ENCODE data around the gene SDK1. TPM values are rescaled to one million over a fixed set of nuclear protein-coding genes. Genes with fewer than 3 reads are reported as not detected.

SDK1 gene
- total and polyA plus RNA-seq, 8 donors: 1.6 to 11.2 (median 6.6) TPM

DNA sequence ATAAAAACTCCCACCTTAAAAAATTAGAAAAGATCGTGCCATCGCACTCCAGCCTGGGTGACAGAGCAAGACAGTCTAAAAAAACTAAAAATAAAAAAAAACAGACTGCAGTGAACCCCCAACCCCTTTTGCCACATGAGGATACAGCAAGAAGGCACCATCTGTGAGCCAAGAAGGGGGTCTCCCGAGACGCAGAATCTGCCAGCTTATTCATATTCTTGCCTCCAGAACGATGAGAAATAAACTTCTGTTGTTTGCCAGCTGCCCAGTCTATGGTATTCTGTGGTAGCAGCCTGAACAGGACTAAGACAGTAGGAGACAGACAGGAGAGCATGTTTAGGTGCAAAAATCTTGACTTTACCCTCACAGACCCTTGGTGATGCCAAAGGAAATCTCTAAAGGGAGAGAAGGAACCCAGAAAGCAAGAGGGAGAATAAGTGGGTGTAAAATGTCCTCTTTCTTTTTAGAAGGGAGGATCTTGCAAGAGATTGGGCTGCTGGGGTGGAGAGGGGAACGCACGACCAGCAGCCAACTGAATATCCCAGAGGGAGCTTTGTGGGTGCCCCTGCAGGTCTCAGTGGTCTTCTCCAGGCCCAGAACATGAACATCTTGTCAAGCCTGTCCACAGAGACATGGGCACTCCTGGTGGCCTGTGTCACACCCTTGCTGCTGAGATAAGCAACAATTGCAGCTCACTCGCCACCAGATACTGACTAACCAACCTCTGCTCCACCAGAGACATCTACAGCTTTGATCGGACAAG, 980.4 kb downstream of the SDK1 start:
- Histone ChIP-seq H3K9me3 (no peaks in the 10 kb centered on the region), H3K4me1 (no peaks in the 10 kb centered on the region), H3K36me3 (no peaks in the 10 kb centered on the region), H3K27me3 (no peaks in the 10 kb centered on the region), H3K4me3 (no peak overlapping the region), H3K27ac (no peak overlapping the region)
- no peak for TF ChIP-seq POLR2AphosphoS5 (IDR thresholded peaks at IDR 0.05)
- TF ChIP-seq POLR2A (IDR thresholded peaks at IDR 0.05): no peak
- TF ChIP-seq EP300 (IDR thresholded peaks at IDR 0.05): no peak
- TF ChIP-seq, protein P1, sequence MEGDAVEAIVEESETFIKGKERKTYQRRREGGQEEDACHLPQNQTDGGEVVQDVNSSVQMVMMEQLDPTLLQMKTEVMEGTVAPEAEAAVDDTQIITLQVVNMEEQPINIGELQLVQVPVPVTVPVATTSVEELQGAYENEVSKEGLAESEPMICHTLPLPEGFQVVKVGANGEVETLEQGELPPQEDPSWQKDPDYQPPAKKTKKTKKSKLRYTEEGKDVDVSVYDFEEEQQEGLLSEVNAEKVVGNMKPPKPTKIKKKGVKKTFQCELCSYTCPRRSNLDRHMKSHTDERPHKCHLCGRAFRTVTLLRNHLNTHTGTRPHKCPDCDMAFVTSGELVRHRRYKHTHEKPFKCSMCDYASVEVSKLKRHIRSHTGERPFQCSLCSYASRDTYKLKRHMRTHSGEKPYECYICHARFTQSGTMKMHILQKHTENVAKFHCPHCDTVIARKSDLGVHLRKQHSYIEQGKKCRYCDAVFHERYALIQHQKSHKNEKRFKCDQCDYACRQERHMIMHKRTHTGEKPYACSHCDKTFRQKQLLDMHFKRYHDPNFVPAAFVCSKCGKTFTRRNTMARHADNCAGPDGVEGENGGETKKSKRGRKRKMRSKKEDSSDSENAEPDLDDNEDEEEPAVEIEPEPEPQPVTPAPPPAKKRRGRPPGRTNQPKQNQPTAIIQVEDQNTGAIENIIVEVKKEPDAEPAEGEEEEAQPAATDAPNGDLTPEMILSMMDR (IDR thresholded peaks at IDR 0.05): no peak
- intact Hi-C loops (cut with DNase I; ENCODE audit: low total_unique reads): no loop called here
- 61 to 79% (median 73%) methylated on average over 9 of the region's 9 CpGs for WGBS, 5 donors
- DNase-seq: no peak

GRCh38 chr7:4282434-4283223, 981.6 kb downstream of the SDK1 start:
- H3K27me3 ChIP-seq: no peaks in the 10 kb centered on the region
- WGBS, 5 donors: 84 to 87% (median 86%) methylated on average over 14 of the region's 14 CpGs

GRCh38 chr7:4286351-4286750, 985.3 kb downstream of the SDK1 start:
- TF ChIP-seq, protein P1 (IDR thresholded peaks at IDR 0.05): no peak
- TF ChIP-seq POLR2A (IDR thresholded peaks at IDR 0.05) (no peak), POLR2AphosphoS5 (IDR thresholded peaks at IDR 0.05) (no peak), EP300 (IDR thresholded peaks at IDR 0.05) (no peak)
- Histone ChIP-seq H3K4me3 (no peak overlapping the region), H3K9me3 (peaks cover 0 to 10% (median 2%) of the 10 kb centered on the region in 4 donors), H3K4me1 (no peaks in the 10 kb centered on the region), H3K27ac (no peak overlapping the region), H3K36me3 (no peaks in the 10 kb centered on the region), H3K27me3 (no peaks in the 10 kb centered on the region)
- WGBS, 5 donors: 32 to 61% (median 46%) methylated on average over 9 of the region's 9 CpGs
- intact Hi-C loops (cut with DNase I; ENCODE audit: low total_unique reads): no loop called here
- peak in 1 of 2 donors; percentile 41 for DNase-seq

More at GRCh38 chr7:4282434-4283223, 981.6 kb downstream of the SDK1 start:
- intact Hi-C loops (cut with DNase I; ENCODE audit: low total_unique reads): no loop called here
- H3K36me3 ChIP-seq: no peaks in the 10 kb centered on the region
- DNase-seq: no peak
- no peak overlapping the region for H3K27ac ChIP-seq
- H3K4me1 ChIP-seq: no peaks in the 10 kb centered on the region
- no peak for TF ChIP-seq POLR2A (IDR thresholded peaks at IDR 0.05)
- TF ChIP-seq, protein P1 (IDR thresholded peaks at IDR 0.05): no peak
- no peak for TF ChIP-seq POLR2AphosphoS5 (IDR thresholded peaks at IDR 0.05)
- no peak for TF ChIP-seq EP300 (IDR thresholded peaks at IDR 0.05)
- H3K9me3 ChIP-seq: no peaks in the 10 kb centered on the region
- no peak overlapping the region for H3K4me3 ChIP-seq

GRCh38 chr7:4288791-4289394, 987.8 kb downstream of the SDK1 start:
- DNase-seq: no peak
- Histone ChIP-seq H3K4me3 (no peak overlapping the region), H3K27me3 (no peaks in the 10 kb centered on the region), H3K36me3 (no peaks in the 10 kb centered on the region), H3K4me1 (no peaks in the 10 kb centered on the region), H3K27ac (no peak overlapping the region), H3K9me3 (peaks cover 0 to 28% (median 20%) of the 10 kb centered on the region in 4 donors)
- intact Hi-C loops (cut with DNase I; ENCODE audit: low total_unique reads): no loop called here
- 82 to 95% (median 89%) methylated on average over 1 of the region's 1 CpG for WGBS, 5 donors
- no peak for TF ChIP-seq POLR2A (IDR thresholded peaks at IDR 0.05)
- TF ChIP-seq EP300 (IDR thresholded peaks at IDR 0.05): no peak
- TF ChIP-seq POLR2AphosphoS5 (IDR thresholded peaks at IDR 0.05): no peak
- TF ChIP-seq, protein P1 (IDR thresholded peaks at IDR 0.05): no peak
